Measurements from ENCODE around the gene PDS5A. TPM values are rescaled to one million over a fixed set of nuclear protein-coding genes. Genes with fewer than 3 reads are reported as not detected.

Gene PDS5A
- total RNA-seq, 1 experiment from 2014 or later = 86.4 TPM

- no peak overlapping the region for H3K27ac ChIP-seq
- H4K20me1 ChIP-seq (ENCODE audit: insufficient read depth) = no peaks in the 10 kb centered on the region
- no peaks in the 10 kb centered on the region for H3K9me2 ChIP-seq (ENCODE audit: insufficient read depth)
- intact Hi-C loops (cut with micrococcal nuclease; ENCODE audit: unreplicated experiment) = no loop called here
- ChIA-PET POLR2A (ENCODE audit: unreplicated experiment) (no interaction called here), CTCF (no interaction called here)
- H3K4me3 ChIP-seq = no peak overlapping the region
- H3K9me3 ChIP-seq (ENCODE audit: insufficient read depth, low read depth) = no peaks in the 10 kb centered on the region
- no peak overlapping the region for H3K4me2 ChIP-seq
- no peak for DNase-seq
- H3K79me2 ChIP-seq (ENCODE audit: low read depth) = no peaks in the 10 kb centered on the region
- H3F3A ChIP-seq (ENCODE audit: insufficient read depth, low read depth) = peaks cover 4% of the 10 kb centered on the region; the same call in 1 of the 2 replicates
- no peaks in the 10 kb centered on the region for H3K4me1 ChIP-seq (replicated peaks; ENCODE audit: insufficient read depth)
- BruUV-seq (replicated peaks) = no TSS peak
- H3K27me3 ChIP-seq (ENCODE audit: insufficient read depth, low read depth) = no peaks in the 10 kb centered on the region
- H3K36me3 ChIP-seq (ENCODE audit: low read depth) = no peaks in the 10 kb centered on the region
- H2AFZ ChIP-seq = no peak overlapping the region
- TF ChIP-seq EZH2 (IDR thresholded peaks at IDR 0.05; ENCODE audit: low read depth) = no peak
- TF ChIP-seq, protein P1, sequence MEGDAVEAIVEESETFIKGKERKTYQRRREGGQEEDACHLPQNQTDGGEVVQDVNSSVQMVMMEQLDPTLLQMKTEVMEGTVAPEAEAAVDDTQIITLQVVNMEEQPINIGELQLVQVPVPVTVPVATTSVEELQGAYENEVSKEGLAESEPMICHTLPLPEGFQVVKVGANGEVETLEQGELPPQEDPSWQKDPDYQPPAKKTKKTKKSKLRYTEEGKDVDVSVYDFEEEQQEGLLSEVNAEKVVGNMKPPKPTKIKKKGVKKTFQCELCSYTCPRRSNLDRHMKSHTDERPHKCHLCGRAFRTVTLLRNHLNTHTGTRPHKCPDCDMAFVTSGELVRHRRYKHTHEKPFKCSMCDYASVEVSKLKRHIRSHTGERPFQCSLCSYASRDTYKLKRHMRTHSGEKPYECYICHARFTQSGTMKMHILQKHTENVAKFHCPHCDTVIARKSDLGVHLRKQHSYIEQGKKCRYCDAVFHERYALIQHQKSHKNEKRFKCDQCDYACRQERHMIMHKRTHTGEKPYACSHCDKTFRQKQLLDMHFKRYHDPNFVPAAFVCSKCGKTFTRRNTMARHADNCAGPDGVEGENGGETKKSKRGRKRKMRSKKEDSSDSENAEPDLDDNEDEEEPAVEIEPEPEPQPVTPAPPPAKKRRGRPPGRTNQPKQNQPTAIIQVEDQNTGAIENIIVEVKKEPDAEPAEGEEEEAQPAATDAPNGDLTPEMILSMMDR (conservative IDR thresholded peaks at IDR 0.05) = no peak
Measured at GRCh38 chr4:39792529-39792928, 185.2 kb downstream of the PDS5A start.

DNA sequence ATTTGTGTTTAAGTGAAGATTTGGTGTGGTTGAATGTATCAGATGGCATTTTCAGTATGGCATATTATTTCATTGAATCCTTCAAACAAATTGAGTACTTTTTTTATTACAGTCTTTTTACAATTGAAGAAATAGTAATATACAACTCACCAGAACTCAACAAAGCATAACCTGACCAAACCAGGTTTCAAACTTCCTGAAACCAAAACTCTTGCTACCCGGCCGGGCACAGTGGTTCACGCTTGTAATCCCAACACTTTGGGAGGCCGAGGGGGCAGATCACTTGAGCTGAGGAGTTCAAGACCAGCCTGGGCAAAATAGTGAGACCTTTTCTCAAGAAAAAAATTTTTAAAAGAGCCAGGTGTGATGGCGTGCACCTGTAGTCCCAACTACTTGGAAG, 185.6 kb downstream of the PDS5A start:
- Histone ChIP-seq H3K9me2 (ENCODE audit: insufficient read depth) (no peaks in the 10 kb centered on the region), H3K4me2 (no peak overlapping the region), H4K20me1 (ENCODE audit: insufficient read depth) (no peaks in the 10 kb centered on the region), H3K27me3 (ENCODE audit: insufficient read depth, low read depth) (no peaks in the 10 kb centered on the region), H3K27ac (no peak overlapping the region), H3F3A (ENCODE audit: insufficient read depth, low read depth) (peaks cover 6% of the 10 kb centered on the region; the same call in 1 of the 2 replicates), H2AFZ (no peak overlapping the region), H3K4me3 (no peak overlapping the region), H3K9me3 (ENCODE audit: insufficient read depth, low read depth) (no peaks in the 10 kb centered on the region), H3K36me3 (ENCODE audit: low read depth) (no peaks in the 10 kb centered on the region), H3K79me2 (ENCODE audit: low read depth) (no peaks in the 10 kb centered on the region), H3K4me1 (replicated peaks; ENCODE audit: insufficient read depth) (no peaks in the 10 kb centered on the region)
- TF ChIP-seq EZH2 (IDR thresholded peaks at IDR 0.05; ENCODE audit: low read depth) = no peak
- TF ChIP-seq, protein P1 (conservative IDR thresholded peaks at IDR 0.05) = no peak
- no peak for DNase-seq
- BruUV-seq (replicated peaks) = no TSS peak
- intact Hi-C loops (cut with micrococcal nuclease; ENCODE audit: unreplicated experiment) = no loop called here
- CTCF ChIA-PET = no interaction called here
- POLR2A ChIA-PET (ENCODE audit: unreplicated experiment) = no interaction called here

DNA sequence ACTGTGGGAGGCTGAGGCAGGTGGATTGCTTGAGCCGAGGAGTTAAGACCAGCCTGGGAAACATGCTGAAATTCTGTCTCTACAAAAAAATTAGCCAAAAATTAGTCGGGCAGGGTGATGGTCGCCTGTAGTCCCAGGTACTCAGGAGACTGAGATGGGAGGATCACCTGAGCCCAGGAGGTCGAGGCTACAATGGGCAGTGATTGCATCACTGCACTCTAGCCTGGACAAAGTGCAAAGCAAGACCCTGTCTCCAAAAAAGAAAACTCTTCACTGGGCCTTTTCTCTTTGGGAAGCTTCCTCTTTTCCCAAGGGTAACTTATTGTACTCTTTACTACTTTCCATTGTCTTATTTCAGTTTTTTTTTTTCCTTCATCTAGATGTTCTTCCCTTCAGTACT, 190.9 kb downstream of the PDS5A start:
- intact Hi-C loops (cut with micrococcal nuclease; ENCODE audit: unreplicated experiment) = no loop called here
- no peak for DNase-seq
- no peak overlapping the region for H3K4me3 ChIP-seq
- H3K27me3 ChIP-seq (ENCODE audit: insufficient read depth, low read depth) = no peaks in the 10 kb centered on the region
- POLR2A ChIA-PET (ENCODE audit: unreplicated experiment) = interaction anchor here (0.7 kb wide), 1 partner anchor 184 kb away, joined by 8 read pairs; no protein-coding TSS in a partner anchor
- H3K4me1 ChIP-seq (replicated peaks; ENCODE audit: insufficient read depth) = no peaks in the 10 kb centered on the region
- H3K9me2 ChIP-seq (ENCODE audit: insufficient read depth) = no peaks in the 10 kb centered on the region
- H3F3A ChIP-seq (ENCODE audit: insufficient read depth, low read depth) = peaks cover 6% of the 10 kb centered on the region; the same call in 1 of the 2 replicates
- TF ChIP-seq, protein P1 (conservative IDR thresholded peaks at IDR 0.05) = no peak
- TF ChIP-seq EZH2 (IDR thresholded peaks at IDR 0.05; ENCODE audit: low read depth) = no peak
- BruUV-seq (replicated peaks) = no TSS peak
- no peaks in the 10 kb centered on the region for H3K79me2 ChIP-seq (ENCODE audit: low read depth)
- H2AFZ ChIP-seq = no peak overlapping the region
- no peaks in the 10 kb centered on the region for H3K9me3 ChIP-seq (ENCODE audit: insufficient read depth, low read depth)
- no peaks in the 10 kb centered on the region for H3K36me3 ChIP-seq (ENCODE audit: low read depth)
- no peaks in the 10 kb centered on the region for H4K20me1 ChIP-seq (ENCODE audit: insufficient read depth)
- H3K4me2 ChIP-seq = no peak overlapping the region
- no peak overlapping the region for H3K27ac ChIP-seq
- CTCF ChIA-PET = no interaction called here

Data from PC-9 (cell line).